Prostate gland (tissue), 2 donors: Measurements from ENCODE around the gene WDR38.

ENCODE experiments used
- CTCF ChIP-seq, 4 experiments: fragments of 200-600 bp in 2 of 4; fragments of 450-650 bp in 2 of 4; sonication (generic) in 2 of 4; IDR thresholded peaks; 1 replicate in 3 of 4; 2 replicates in 1 of 4; pipeline ENCODE4 v1.5.1; 2016 to 2019; ENCODE audit warnings: antibody characterized with exemption in 4 of 4, mild to moderate bottlenecking in 2 of 4, moderate library complexity in 2 of 4
- POLR2A ChIP-seq: fragments of 450-650 bp; IDR thresholded peaks from one replicate; pipeline ENCODE4 v1.6.1; 2016; ENCODE audit warnings: antibody characterized with exemption, mild to moderate bottlenecking

GRCh38 chr9:124889006-124889405 is 35.7 kb downstream of the WDR38 start:
- no peak for TF ChIP-seq POLR2A
- no peak for TF ChIP-seq CTCF (IDR thresholded peaks at IDR 0.05)
